Fibroblast of lung (primary cell): Measurements from ENCODE around the gene SLC35F5. TPM values are rescaled to one million over a fixed set of nuclear protein-coding genes. Genes with fewer than 3 reads are reported as not detected.

Experiments
- DNase-seq, 2 donors: peaks; one replicate each; pipeline versions ENCODE4 v3.0.0 to v3.0.0-alpha.2; 2010; ENCODE audit warnings: low read depth in 2 of 2
- H2AFZ ChIP-seq: 2 replicates; pipeline ENCODE4 v1.5.1; 2012; ENCODE audit warnings: low read length, control low read depth, inconsistent platforms
- H3K27ac ChIP-seq: 2 replicates; pipeline ENCODE4 v1.5.1; 2011; ENCODE audit warnings: low read length, control low read depth; ENCODE audit not compliant: insufficient read depth
- H3K27me3 ChIP-seq: 2 replicates; pipeline ENCODE4 v1.5.1; 2011; ENCODE audit warnings: mild to moderate bottlenecking, low read length; ENCODE audit not compliant: control insufficient read depth, insufficient read depth
- H3K36me3 ChIP-seq: 2 replicates; pipeline ENCODE4 v1.5.1; 2011; ENCODE audit warnings: low read length; ENCODE audit not compliant: control insufficient read depth, insufficient read depth
- H3K4me1 ChIP-seq: 2 replicates; pipeline ENCODE4 v1.5.1; 2011; ENCODE audit warnings: low read length; ENCODE audit not compliant: control insufficient read depth, insufficient read depth; ENCODE audit errors: extremely low read depth
- H3K4me2 ChIP-seq: 2 replicates; pipeline ENCODE4 v1.5.1; 2011; ENCODE audit warnings: low read length, control low read depth; ENCODE audit not compliant: insufficient read depth; ENCODE audit errors: extremely low read depth
- H3K4me3 ChIP-seq, 4 experiments: fragments of 200-600 bp in 1 of 4; sonication (generic) in 1 of 4; replicated peaks in 1 of 4; 2 replicates each; pipeline ENCODE4 v1.5.1; 2011 to 2016; ENCODE audit warnings: low read length in 4 of 4, low read depth in 3 of 4, mild to moderate bottlenecking in 3 of 4, control low read depth in 2 of 4, inconsistent platforms in 1 of 4, mixed read lengths in 1 of 4; ENCODE audit not compliant: insufficient read depth in 1 of 4; ENCODE audit errors: control extremely low read depth in 1 of 4
- H3K79me2 ChIP-seq: 2 replicates; pipeline ENCODE4 v1.5.1; 2012; ENCODE audit warnings: mild to moderate bottlenecking, low read length, inconsistent platforms; ENCODE audit not compliant: control insufficient read depth, insufficient read depth
- H3K9ac ChIP-seq: 2 replicates; pipeline ENCODE4 v1.5.1; 2011; ENCODE audit warnings: mild to moderate bottlenecking, low read length, control low read depth; ENCODE audit not compliant: insufficient read depth
- H3K9me3 ChIP-seq: 2 replicates; pipeline ENCODE4 v1.5.1; 2012; ENCODE audit warnings: low read depth, low read length; ENCODE audit not compliant: control insufficient read depth, insufficient read depth
- H4K20me1 ChIP-seq: 2 replicates; pipeline ENCODE4 v1.5.1; 2011; ENCODE audit warnings: low read length; ENCODE audit not compliant: control insufficient read depth, insufficient read depth; ENCODE audit errors: extremely low read depth
- CTCF ChIP-seq, 2 donors: IDR thresholded peaks in 1 of 2; conservative IDR thresholded peaks in 1 of 2; 1 replicate in 1 of 2; 2 replicates in 1 of 2; pipeline ENCODE4 v1.5.1; 2011 to 2012; ENCODE audit warnings: low read length in 2 of 2, control low read depth in 1 of 2, inconsistent platforms in 1 of 2, low read depth in 1 of 2, mild to moderate bottlenecking in 1 of 2
- EZH2 ChIP-seq: IDR thresholded peaks from 2 replicates; pipeline ENCODE4 v1.5.1; 2012; ENCODE audit warnings: low read length, control low read depth, mild to moderate bottlenecking; ENCODE audit errors: missing control alignments
- polyA plus RNA-seq, 2 donors: library from polyadenylated mRNA; depleted of rRNA in 1 of 2; stranded (reverse) in 1 of 2; unstranded in 1 of 2; fragments of >200 nt; gene quantifications; 2 replicates each; pipeline ENCODE4 v1.2.1, GENCODE V29; 2011 to 2012; ENCODE audit warnings: missing spikeins in 1 of 2
- total RNA-seq: library from RNA; depleted of rRNA; stranded (reverse); fragments of >200 nt; gene quantifications from 2 replicates; pipeline ENCODE4 v1.2.1, GENCODE V29; 2014

The SLC35F5 gene
- total and polyA plus RNA-seq, 2 donors (not counting 1 experiment from before 2014, with no cell fraction given): 86.1 to 245 TPM

- Histone ChIP-seq H2AFZ (no peak overlapping the region), H3K36me3 (no peaks in the 10 kb centered on the region), H4K20me1 (no peaks in the 10 kb centered on the region), H3K4me1 (no peaks in the 10 kb centered on the region), H3K4me3 (no peak overlapping the region), H3K9ac (no peak overlapping the region), H3K27me3 (no peaks in the 10 kb centered on the region), H3K79me2 (no peaks in the 10 kb centered on the region), H3K9me3 (no peaks in the 10 kb centered on the region), H3K27ac (no peak overlapping the region), H3K4me2 (no peak overlapping the region)
- no peak for TF ChIP-seq EZH2
- no peak for TF ChIP-seq CTCF (conservative IDR thresholded peaks at IDR 0.05 in 1 of 2, IDR thresholded peaks at IDR 0.05 in 1 of 2; ENCODE audit: low read depth in 1 of 2, low read length in 2 of 2)
- no peak for DNase-seq
Measured at GRCh38 chr2:113769555-113769954, 13.1 kb upstream of the SLC35F5 start.

GRCh38 chr2:113768770-113769169 lies 12.3 kb upstream of the SLC35F5 start:
- Histone ChIP-seq H3K9ac (no peak overlapping the region), H3K27ac (no peak overlapping the region), H3K4me3 (no peak overlapping the region), H3K4me1 (no peaks in the 10 kb centered on the region), H3K4me2 (no peak overlapping the region), H3K79me2 (no peaks in the 10 kb centered on the region), H3K36me3 (no peaks in the 10 kb centered on the region), H2AFZ (no peak overlapping the region), H3K27me3 (no peaks in the 10 kb centered on the region), H4K20me1 (no peaks in the 10 kb centered on the region), H3K9me3 (no peaks in the 10 kb centered on the region)
- DNase-seq: peak in 1 of 2 donors; percentile 54
- TF ChIP-seq CTCF (conservative IDR thresholded peaks at IDR 0.05 in 1 of 2, IDR thresholded peaks at IDR 0.05 in 1 of 2; ENCODE audit: low read depth in 1 of 2, low read length in 2 of 2) (no peak), EZH2 (no peak)

- no peak overlapping the region for H3K27ac ChIP-seq
- DNase-seq: peak in 1 of 2 donors; percentile 56
Measured at GRCh38 chr2:113767811-113768460, 11.5 kb upstream of the SLC35F5 start.

More at GRCh38 chr2:113767811-113768460, 11.5 kb upstream of the SLC35F5 start:
- no peaks in the 10 kb centered on the region for H3K27me3 ChIP-seq
- no peaks in the 10 kb centered on the region for H4K20me1 ChIP-seq
- H3K79me2 ChIP-seq: no peaks in the 10 kb centered on the region
- H3K4me3 ChIP-seq: no peak overlapping the region
- no peaks in the 10 kb centered on the region for H3K36me3 ChIP-seq
- H3K9ac ChIP-seq: no peak overlapping the region
- H3K9me3 ChIP-seq: no peaks in the 10 kb centered on the region
- no peak for TF ChIP-seq EZH2
- peak in 1 of 2 donors; percentile 18 for TF ChIP-seq CTCF (conservative IDR thresholded peaks at IDR 0.05 in 1 of 2, IDR thresholded peaks at IDR 0.05 in 1 of 2; ENCODE audit: low read depth in 1 of 2, low read length in 2 of 2)
- H2AFZ ChIP-seq: no peak overlapping the region
- H3K4me2 ChIP-seq: no peak overlapping the region
- H3K4me1 ChIP-seq: no peaks in the 10 kb centered on the region
